A549 (cell line): ENCODE data around the gene ASAH2. TPM values are rescaled to one million over a fixed set of nuclear protein-coding genes. Genes with fewer than 3 reads are reported as not detected.
A peak's percentile ranks its signal among the peaks of the same experiment; 100 is the strongest.
"Not testable (repeated sequence)": the region's sequence is repeated elsewhere in the genome, so short reads cannot be mapped to it uniquely, and the experiment has no call there.

Source experiments
- ATAC-seq, 2 experiments: fragments of 200-7000 bp in 1 of 2; fragments of >200 bp in 1 of 2; cut with Nextera tagmentation in 1 of 2; cut with Tn5 transposase in 1 of 2; 3 replicates each; pipeline versions ENCODE4 v1.8.0 to v1.9.1; 2018 to 2020; ENCODE audit warnings: mild to moderate bottlenecking in 1 of 2, moderate library complexity in 1 of 2
- CTCF ChIA-PET: fragments of 300-600 bp; sonication (Branson Sonifier 250); formaldehyde crosslinking; extraction: SDS; loops from one replicate; lab custom pipeline; 2021; ENCODE audit warnings: antibody characterized with exemption, inconsistent platforms; lab: Yijun Ruan, JAX
- POLR2A ChIA-PET: fragments of 350-600 bp; formaldehyde crosslinking; extraction: SDS; loops from one replicate; lab custom pipeline; 2021; ENCODE audit warnings: antibody characterized with exemption, inconsistent platforms; lab: Yijun Ruan, JAX
- DNase-seq, 2 experiments: peaks; one replicate each; pipeline versions ENCODE4 v3.0.0 to v3.0.0-alpha.2; 2011 to 2016; ENCODE audit warnings: low read depth in 1 of 2, low spot score in 1 of 2
- FAIRE-seq: peaks from 2 replicates; lab custom pipeline; 2011; peaks lifted over from hg19 to GRCh38; lab: Jason Lieb, UNC
- H3K27ac ChIP-seq, 2 experiments: fragments of >200 bp; sonication (Bioruptor Twin); formaldehyde crosslinking; 3 replicates each; pipeline ENCODE4 v1.5.1; 2016 to 2017
- H3K4me1 ChIP-seq: fragments of >200 bp; sonication (Bioruptor Twin); formaldehyde crosslinking; 3 replicates; pipeline ENCODE4 v1.6.1; 2016
- H3K4me2 ChIP-seq: fragments of >200 bp; sonication (Bioruptor Twin); formaldehyde crosslinking; 3 replicates; pipeline ENCODE4 v1.6.1; 2016
- H3K4me3 ChIP-seq: fragments of >200 bp; sonication (Bioruptor Twin); formaldehyde crosslinking; 3 replicates; pipeline ENCODE4 v1.5.1; 2016
- H3K9me3 ChIP-seq: fragments of >200 bp; sonication (Bioruptor Twin); formaldehyde crosslinking; 3 replicates; pipeline ENCODE4 v1.6.1; 2016
- BCL3 ChIP-seq: fragments of >200 bp; sonication (Bioruptor Twin); formaldehyde crosslinking; IDR thresholded peaks from 3 replicates; pipeline ENCODE4 v1.6.1; 2016
- CTCF ChIP-seq: fragments of >200 bp; sonication (Bioruptor Twin); formaldehyde crosslinking; IDR thresholded peaks from 3 replicates; pipeline ENCODE4 v1.5.1; 2016
- FOSL2 ChIP-seq, 2 experiments: fragments of 450-650 bp in 1 of 2; fragments of >200 bp in 1 of 2; sonication (Bioruptor Twin) in 1 of 2; formaldehyde crosslinking; IDR thresholded peaks; 2 replicates each; pipeline versions ENCODE4 v1.5.0 to v1.6.1; 2016 to 2020; ENCODE audit warnings: mild to moderate bottlenecking in 1 of 2, moderate library complexity in 1 of 2
- FOXS1 ChIP-seq: fragments of 250-450 bp; sonication (Bioruptor Pico); IDR thresholded peaks from 2 replicates; pipeline ENCODE4 v1.5.0; 2020; ENCODE audit warnings: mild to moderate bottlenecking, moderate library complexity
- GATA3 ChIP-seq: IDR thresholded peaks from 2 replicates; pipeline ENCODE4 v1.6.1; 2012; ENCODE audit warnings: borderline replicate concordance
- HDAC2 ChIP-seq: fragments of 200-600 bp; sonication (generic); IDR thresholded peaks from 2 replicates; pipeline ENCODE4 v1.6.1; 2016
- HEYL ChIP-seq: fragments of 250-450 bp; sonication (Bioruptor Pico); IDR thresholded peaks from 2 replicates; pipeline ENCODE4 v1.8.0; 2021; ENCODE audit warnings: mild to moderate bottlenecking, moderate library complexity
- HOXA7 ChIP-seq: fragments of 250-450 bp; sonication (Bioruptor Pico); IDR thresholded peaks from 2 replicates; pipeline ENCODE4 v1.5.0; 2020; ENCODE audit warnings: mild to moderate bottlenecking, moderate library complexity
- HOXB5 ChIP-seq: fragments of 250-450 bp; sonication (Bioruptor Pico); IDR thresholded peaks from 2 replicates; pipeline ENCODE4 v1.5.0; 2020; ENCODE audit warnings: mild to moderate bottlenecking, moderate library complexity
- MAZ ChIP-seq: fragments of 150-350 bp; IDR thresholded peaks from 2 replicates; pipeline ENCODE4 v1.6.1; 2014; ENCODE audit warnings: antibody characterized with exemption, low read depth, low read length, borderline replicate concordance
- MYC ChIP-seq: IDR thresholded peaks from 2 replicates; pipeline ENCODE4 v1.6.1; 2012; ENCODE audit warnings: mild to moderate bottlenecking, inconsistent platforms, low read length, improper control_type of control experiment, borderline replicate concordance
- PBX3 ChIP-seq: IDR thresholded peaks from 2 replicates; pipeline ENCODE4 v1.6.1; 2012
- RARB ChIP-seq: fragments of 250-450 bp; sonication (Bioruptor Pico); IDR thresholded peaks from 2 replicates; pipeline ENCODE4 v1.8.0; 2021; ENCODE audit warnings: mild to moderate bottlenecking, moderate library complexity
- RNF2 ChIP-seq: fragments of 200-600 bp; sonication (generic); IDR thresholded peaks from 2 replicates; pipeline ENCODE4 v1.6.1; 2016; ENCODE audit warnings: low read depth, mild to moderate bottlenecking, antibody characterized with exemption, moderate library complexity, borderline replicate concordance
- SREBF2 ChIP-seq: fragments of 450-650 bp; IDR thresholded peaks from 2 replicates; pipeline ENCODE4 v1.6.1; 2014; ENCODE audit warnings: mild to moderate bottlenecking, moderate library complexity
- TFCP2L1 ChIP-seq: fragments of 250-450 bp; sonication (Bioruptor Pico); IDR thresholded peaks from 2 replicates; pipeline ENCODE4 v1.5.0; 2021; ENCODE audit warnings: mild to moderate bottlenecking
- WGBS: methylation state at CpG from one replicate; pipeline ENCODE4 v1.1.6; 2017; ENCODE audit errors: missing lambda C conversion rate; 5-methylcytosine and 5-hydroxymethylcytosine counted together
- polyA plus RNA-seq, 4 experiments: library from polyadenylated mRNA; depleted of rRNA in 3 of 4; stranded (reverse); fragments of >200 nt; fragmentation: RNase III in 1 of 4; extraction: RNeasy Plus Mini Kit Qiagen cat#74134 plus additional on column Dnase treatment in 1 of 4; gene quantifications; 2 replicates in 3 of 4; 3 replicates in 1 of 4; pipeline ENCODE4 v1.2.3, GENCODE V29; 2011 to 2017

The ASAH2 gene
- polyA plus RNA-seq, 2 of the 4 experiments (the other 2 are of a cell fraction): 0.17 to 4.8 TPM

- TF ChIP-seq HOXB5 (no peak), PBX3 (no peak)
- no peaks in the 10 kb centered on the region for H3K4me1 ChIP-seq
- ChIA-PET POLR2A (no interaction called here), CTCF (interaction anchor here (1.0 kb wide), 1 partner anchor 13 kb away, joined by 3 read pairs; no protein-coding TSS in a partner anchor)
- no peak overlapping the region for H3K4me3 ChIP-seq
- no peak overlapping the region for H3K4me2 ChIP-seq
- no peaks in the 10 kb centered on the region for H3K9me3 ChIP-seq
- 44% methylated on average over 3 of the region's 3 CpGs for WGBS
- DNase-seq: no peak
- ATAC-seq: no peak
- no peak for FAIRE-seq
- H3K27ac ChIP-seq: no peak overlapping the region
Measured at GRCh38 chr10:50248062-50248461, 3.3 kb downstream of the ASAH2 start.

GRCh38 chr10:50244201-50244600 lies 7.1 kb downstream of the ASAH2 start:
- ChIA-PET CTCF (no interaction called here), POLR2A (no interaction called here)
- Histone ChIP-seq H3K4me2 (no peak overlapping the region), H3K4me3 (no peak overlapping the region), H3K4me1 (no peaks in the 10 kb centered on the region), H3K27ac (no peak overlapping the region), H3K9me3 (no peaks in the 10 kb centered on the region)
- ATAC-seq: no peak
- no peak for FAIRE-seq
- no peak for TF ChIP-seq MYC
- no peak for TF ChIP-seq TFCP2L1
- no peak for TF ChIP-seq HOXA7 (CRISPR knock-in tag)
- no peak for TF ChIP-seq PBX3
- no peak for TF ChIP-seq FOSL2 (IDR thresholded peaks at IDR 0.05)
- no peak for TF ChIP-seq FOSL2 (CRISPR knock-in tag; IDR thresholded peaks at IDR 0.05)
- no peak for TF ChIP-seq GATA3
- DNase-seq: no peak

GRCh38 chr10:50242777-50243176 lies 8.5 kb downstream of the ASAH2 start:
- H3K4me2 ChIP-seq: no peak overlapping the region
- no peaks in the 10 kb centered on the region for H3K9me3 ChIP-seq
- H3K4me3 ChIP-seq: no peak overlapping the region
- TF ChIP-seq HDAC2 (no peak), FOSL2 (IDR thresholded peaks at IDR 0.05) (no peak), FOSL2 (CRISPR knock-in tag; IDR thresholded peaks at IDR 0.05) (peak; percentile 76)
- TF ChIP-seq, all 56 proteins: peak for 1
- no peak overlapping the region for H3K27ac ChIP-seq
- DNase-seq: no peak
- no peak for ATAC-seq
- no peak for FAIRE-seq
- 74% methylated on average over 4 of the region's 4 CpGs for WGBS
- ChIA-PET POLR2A (no interaction called here), CTCF (interaction anchor here (1.0 kb wide), 1 partner anchor 9 kb away, joined by 3 read pairs; no protein-coding TSS in a partner anchor)
- no peaks in the 10 kb centered on the region for H3K4me1 ChIP-seq

- DNase-seq, FAIRE-seq, ATAC-seq, H3K4me2 ChIP-seq, H3K9me3 ChIP-seq, H3K27ac ChIP-seq, POLR2A ChIA-PET, CTCF ChIA-PET, H3K4me1 ChIP-seq, H3K4me3 ChIP-seq: not testable (repeated sequence)
- 55% methylated on average over 1 of the region's 1 CpG for WGBS
Measured at GRCh38 chr10:50241478-50241877, 9.8 kb downstream of the ASAH2 start.

GRCh38 chr10:50234486-50234885 lies 16.8 kb downstream of the ASAH2 start:
- no peak overlapping the region for H3K4me2 ChIP-seq
- FAIRE-seq: no peak
- 41% methylated on average over 4 of the region's 4 CpGs for WGBS
- H3K9me3 ChIP-seq: no peaks in the 10 kb centered on the region
- H3K4me1 ChIP-seq: no peaks in the 10 kb centered on the region
- POLR2A ChIA-PET: no interaction called here
- ATAC-seq: no peak
- H3K4me3 ChIP-seq: no peak overlapping the region
- DNase-seq: no peak
- TF ChIP-seq HEYL (CRISPR knock-in tag): no peak
- TF ChIP-seq HDAC2: no peak
- no peak for TF ChIP-seq RNF2
- no peak for TF ChIP-seq TFCP2L1
- TF ChIP-seq, all 56 proteins: peak for 0
- H3K27ac ChIP-seq: no peak overlapping the region
- CTCF ChIA-PET: interaction anchor here (0.8 to 2.5 kb wide), 4 partner anchors 9 to 641 kb away, joined by 3 to 11 read pairs (median 3); no protein-coding TSS in a partner anchor

GRCh38 chr10:50232261-50232639 lies 19.1 kb downstream of the ASAH2 start:
- FAIRE-seq: peak; percentile 68
- no peak for DNase-seq
- no peak overlapping the region for H3K27ac ChIP-seq
- ChIA-PET CTCF (interaction anchor here (1.1 kb wide), 1 partner anchor 9 kb away, joined by 3 read pairs; no protein-coding TSS in a partner anchor), POLR2A (no interaction called here)
- ATAC-seq: no peak
- no peaks in the 10 kb centered on the region for H3K4me1 ChIP-seq
- no peaks in the 10 kb centered on the region for H3K9me3 ChIP-seq
- H3K4me2 ChIP-seq: no peak overlapping the region
- no peak overlapping the region for H3K4me3 ChIP-seq
- TF ChIP-seq MAZ (no peak), TFCP2L1 (no peak), FOXS1 (no peak), RARB (CRISPR knock-in tag) (no peak), SREBF2 (no peak), FOSL2 (IDR thresholded peaks at IDR 0.05) (no peak), FOSL2 (CRISPR knock-in tag; IDR thresholded peaks at IDR 0.05) (no peak), CTCF (no peak), BCL3 (no peak), GATA3 (no peak)
